Measurements from ENCODE around the gene ULK4.

The ULK4 gene

DNA sequence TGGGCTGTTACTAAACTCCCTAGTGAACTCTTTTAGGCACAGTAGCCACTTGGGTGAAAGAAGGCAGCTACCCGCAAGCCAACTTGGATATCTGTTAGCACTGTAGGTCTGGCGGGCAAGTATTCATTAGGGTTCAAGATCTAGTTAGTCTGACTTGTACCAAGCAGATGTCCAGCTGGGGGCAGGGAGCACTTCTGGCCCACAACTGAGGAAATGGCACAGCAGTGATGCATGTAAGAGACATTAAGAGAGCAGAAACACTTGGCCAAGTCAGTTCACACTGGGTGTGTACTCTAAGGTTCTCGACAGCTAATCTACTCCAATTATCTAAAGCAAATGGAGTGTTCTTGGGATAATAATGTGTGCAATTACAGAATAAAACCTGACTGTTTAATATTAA lies 630.9 kb downstream of the ULK4 start:
- no peak for DNase-seq

GRCh38 chr3:41330465-41330864 lies 631.4 kb downstream of the ULK4 start:
- no peak for DNase-seq

DNA sequence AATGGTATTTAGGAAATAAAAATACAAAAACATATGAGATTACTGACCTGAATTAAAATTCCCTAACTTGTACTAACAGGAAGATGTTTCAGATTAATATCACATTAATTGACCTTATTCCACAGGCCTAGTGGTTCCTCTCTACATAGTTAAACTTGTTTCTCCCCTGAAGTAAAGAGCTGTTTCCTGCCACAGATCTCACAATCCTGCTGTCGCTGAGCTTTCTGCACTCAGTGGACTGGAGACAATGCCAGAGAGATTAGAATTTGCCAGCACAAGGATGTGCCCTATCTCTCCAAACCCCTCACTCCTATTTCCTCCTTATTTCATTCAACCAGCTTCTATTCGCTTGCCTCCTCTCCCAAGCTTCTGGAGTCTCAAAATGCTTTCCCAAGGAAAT lies 632.0 kb downstream of the ULK4 start:
- no peak for DNase-seq

GRCh38 chr3:41328926-41329325 lies 633.0 kb downstream of the ULK4 start:
- DNase-seq = no peak

GRCh38 chr3:41327718-41328117 lies 634.2 kb downstream of the ULK4 start:
- no peak for DNase-seq

DNA sequence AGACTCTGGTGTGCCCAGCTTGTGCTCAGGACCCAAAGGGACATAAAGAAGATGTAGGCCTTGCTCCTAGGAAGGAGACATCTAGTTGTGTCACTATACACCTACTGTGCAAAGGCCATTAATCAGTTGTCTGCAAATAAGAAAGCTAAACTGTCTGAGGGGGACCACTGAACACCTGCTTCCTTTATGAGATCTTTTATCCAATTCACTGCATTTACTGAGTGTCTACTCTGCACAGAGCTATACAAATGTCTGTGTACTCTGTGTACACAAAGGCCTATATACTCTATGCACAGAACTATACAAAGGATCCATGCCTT lies 637.8 kb downstream of the ULK4 start:
- DNase-seq = no peak

DNA sequence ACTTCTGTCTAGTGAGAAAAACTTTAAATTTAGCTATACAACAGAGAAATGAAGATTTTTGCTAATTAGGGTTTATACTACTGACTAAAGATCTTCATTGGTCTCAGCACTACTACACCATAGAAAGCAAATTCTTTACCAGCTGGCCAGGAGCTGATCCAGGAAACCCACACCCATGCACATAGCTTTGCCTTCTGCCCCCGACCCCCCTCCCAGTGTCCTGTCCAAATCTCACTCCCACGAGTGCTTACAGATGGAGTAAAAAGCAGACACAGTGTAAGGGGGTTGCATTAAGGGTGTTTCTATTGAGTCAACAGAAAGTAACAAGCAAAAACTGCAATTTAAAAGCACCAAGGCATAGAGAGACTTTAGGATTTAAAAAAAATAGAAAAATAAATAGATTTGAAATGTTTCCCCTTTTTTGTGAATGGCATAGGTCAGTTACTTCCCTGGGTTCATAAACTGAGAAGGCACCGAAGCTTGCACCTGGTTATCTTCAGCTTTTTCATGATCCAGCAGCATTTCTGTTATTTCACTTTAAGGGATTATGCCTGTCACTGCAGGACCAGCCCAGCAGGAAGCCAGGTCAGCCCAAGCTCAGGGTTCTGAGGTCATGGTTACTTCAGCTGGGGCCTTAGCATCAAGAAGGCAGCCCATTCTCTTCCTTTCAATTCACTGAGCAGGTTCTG lies 638.3 kb downstream of the ULK4 start:
- no peak for DNase-seq

DNA sequence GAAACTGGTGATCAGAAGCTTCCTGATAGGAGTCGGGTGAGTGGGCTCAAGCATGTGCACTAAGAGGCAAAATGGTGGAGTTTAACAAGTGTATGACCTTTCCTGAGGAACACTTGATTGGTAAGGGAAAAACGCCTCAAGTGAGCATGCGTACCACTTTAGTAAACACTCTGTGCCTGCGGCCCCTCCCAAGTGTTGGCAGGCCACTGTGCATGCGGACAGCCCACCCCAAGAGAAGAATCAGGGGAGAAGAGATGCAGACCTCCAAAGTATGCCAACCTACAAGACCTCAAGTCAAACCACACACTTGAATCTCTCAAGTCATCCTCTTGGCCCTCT lies 640.3 kb downstream of the ULK4 start:
- DNase-seq = no peak

DNA sequence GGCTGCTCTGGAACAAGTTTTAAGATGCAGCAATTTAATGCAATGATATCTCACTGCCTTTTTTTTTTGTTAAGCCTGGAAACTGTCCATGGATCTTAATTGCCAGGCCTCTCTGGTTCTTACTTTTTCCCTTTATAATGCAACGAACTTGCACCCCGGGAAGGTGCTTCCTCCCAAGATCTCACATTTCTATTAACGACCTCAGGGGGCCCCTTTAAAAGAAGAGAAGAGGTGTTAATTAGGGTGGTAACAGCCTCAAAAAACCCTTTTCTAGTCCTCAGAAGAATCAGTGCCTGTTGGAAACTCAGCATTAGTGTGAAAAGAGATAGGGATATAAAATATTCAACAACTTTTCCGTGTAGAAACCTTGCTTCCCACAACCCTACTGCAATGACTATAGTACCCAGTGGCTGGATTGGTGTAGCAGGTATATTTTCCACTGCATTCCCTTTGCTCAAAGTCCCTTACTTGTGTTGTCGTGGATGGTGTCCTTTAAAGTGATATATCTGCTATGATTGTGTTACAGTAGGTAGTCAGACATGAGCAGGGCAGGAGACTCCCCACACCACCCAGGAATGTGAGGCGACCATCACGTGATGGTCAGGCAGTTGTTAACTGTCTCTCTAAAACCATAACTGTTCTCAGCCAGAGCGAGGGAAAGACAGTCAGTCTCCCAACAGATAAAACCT lies 640.8 kb downstream of the ULK4 start:
- no peak for DNase-seq

DNA sequence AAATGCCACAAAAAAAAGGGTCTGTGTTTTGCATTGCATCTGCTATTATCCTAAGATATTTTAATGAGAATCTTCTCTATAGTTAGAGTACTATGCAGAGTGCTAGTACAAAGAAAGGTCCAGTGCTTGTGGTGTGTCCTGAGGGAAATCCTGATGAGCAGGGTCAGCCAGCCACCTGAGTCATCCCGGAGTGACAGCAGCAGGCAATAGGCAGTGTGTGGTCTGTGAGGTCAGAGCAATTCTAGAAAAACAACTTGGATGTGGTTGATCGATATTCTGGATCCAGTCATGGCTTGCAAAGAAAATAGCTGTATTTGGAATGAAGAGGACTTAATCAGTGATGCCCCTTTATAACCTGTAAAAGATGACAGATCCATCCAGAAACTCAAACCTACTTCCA lies 643.4 kb downstream of the ULK4 start:
- no peak for DNase-seq

GRCh38 chr3:41317718-41318117 lies 644.2 kb downstream of the ULK4 start:
- DNase-seq = no peak

GRCh38 chr3:41317298-41317697 lies 644.6 kb downstream of the ULK4 start:
- DNase-seq = no peak

DNA sequence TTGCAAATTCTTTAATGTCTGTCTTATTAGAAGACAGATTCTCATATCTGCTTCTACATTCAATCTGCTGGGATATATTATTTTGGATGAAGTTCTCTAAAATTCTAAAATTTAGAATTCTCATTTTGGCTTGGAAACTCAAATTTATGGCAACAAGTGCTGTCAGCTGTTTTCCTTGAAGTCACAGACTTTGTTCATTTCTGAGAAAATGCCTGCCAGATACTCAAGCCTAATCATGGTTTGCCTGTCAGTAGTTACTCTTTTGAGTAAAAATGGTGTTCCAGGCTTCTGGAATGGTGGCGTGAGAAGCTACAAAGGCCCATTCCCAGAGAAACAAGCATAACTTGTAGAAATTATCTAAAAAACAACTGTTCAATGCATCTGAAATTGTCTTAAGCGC lies 646.8 kb downstream of the ULK4 start:
- no peak for DNase-seq

GRCh38 chr3:41308119-41308518 lies 653.8 kb downstream of the ULK4 start:
- no peak for DNase-seq

DNA sequence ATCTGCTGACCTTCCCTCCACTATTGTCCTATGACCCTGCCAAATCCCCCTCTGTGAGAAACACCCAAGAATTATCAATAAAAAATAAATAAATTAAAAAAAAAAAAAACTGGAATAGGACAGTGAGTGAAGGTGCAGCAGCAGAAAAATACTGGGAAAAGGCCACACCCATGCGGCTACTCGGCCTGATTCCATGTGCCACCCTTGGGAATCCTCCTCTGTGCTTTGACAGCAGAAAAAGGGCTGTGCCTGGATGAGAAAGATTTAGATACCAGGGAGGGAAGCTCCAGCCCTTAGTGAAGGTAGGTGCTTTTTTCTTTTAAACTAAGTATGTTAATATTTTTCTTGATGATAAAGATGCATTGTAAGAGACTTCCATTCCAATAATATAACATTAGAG lies 654.8 kb downstream of the ULK4 start:
- no peak for DNase-seq

DNA sequence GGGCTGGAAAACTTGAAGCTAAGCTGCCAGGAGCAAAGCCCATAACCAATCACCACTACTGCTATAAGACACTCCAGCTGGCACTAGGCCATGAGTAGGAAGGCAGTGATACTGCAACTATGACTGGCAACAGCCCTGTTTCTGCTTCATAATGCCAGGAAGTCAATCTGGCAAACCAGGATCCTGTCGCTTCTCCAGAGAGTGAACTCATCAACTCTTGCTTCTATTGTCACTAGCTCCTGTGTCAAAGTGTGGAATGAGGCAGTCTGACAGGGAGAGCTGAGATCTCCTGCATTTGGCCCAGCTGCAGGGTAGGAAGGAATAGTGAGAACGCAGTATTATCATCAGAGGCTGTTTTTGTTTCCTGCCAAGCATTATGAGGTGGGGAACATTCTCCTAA lies 657.3 kb downstream of the ULK4 start:
- no peak for DNase-seq

- no peak for DNase-seq
These were observed 659.6 kb downstream of the ULK4 start for GRCh38 chr3:41302295-41302694.

GRCh38 chr3:41301548-41301947 lies 660.4 kb downstream of the ULK4 start:
- DNase-seq = no peak

DNA sequence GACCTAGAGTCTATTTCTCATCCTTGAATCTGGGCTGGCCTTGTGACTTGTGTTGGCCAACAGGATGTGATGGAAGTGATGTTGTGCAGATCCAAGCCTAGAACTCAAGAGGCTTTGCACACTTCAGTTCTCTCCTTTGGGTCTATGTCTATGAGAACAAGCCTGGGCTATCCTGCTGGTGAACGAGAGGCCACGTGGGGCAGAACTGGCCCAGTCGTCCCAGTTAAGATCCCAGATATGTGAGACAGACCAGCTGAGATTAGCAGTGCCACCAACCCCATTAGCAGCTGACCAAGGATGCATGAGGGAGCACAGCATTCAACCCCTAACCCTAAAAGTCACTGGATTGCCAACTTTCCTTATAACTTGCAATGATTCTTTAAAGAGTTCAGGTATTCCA lies 662.9 kb downstream of the ULK4 start:
- no peak for DNase-seq

- no peak for DNase-seq
These were observed 664.2 kb downstream of the ULK4 start for GRCh38 chr3:41297750-41298149.

GRCh38 chr3:41296556-41296955 lies 665.3 kb downstream of the ULK4 start:
- DNase-seq = no peak

GRCh38 chr3:41295740-41296139 lies 666.2 kb downstream of the ULK4 start:
- DNase-seq = no peak

- no peak for DNase-seq
These were observed 668.7 kb downstream of the ULK4 start for GRCh38 chr3:41293169-41293681.

DNA sequence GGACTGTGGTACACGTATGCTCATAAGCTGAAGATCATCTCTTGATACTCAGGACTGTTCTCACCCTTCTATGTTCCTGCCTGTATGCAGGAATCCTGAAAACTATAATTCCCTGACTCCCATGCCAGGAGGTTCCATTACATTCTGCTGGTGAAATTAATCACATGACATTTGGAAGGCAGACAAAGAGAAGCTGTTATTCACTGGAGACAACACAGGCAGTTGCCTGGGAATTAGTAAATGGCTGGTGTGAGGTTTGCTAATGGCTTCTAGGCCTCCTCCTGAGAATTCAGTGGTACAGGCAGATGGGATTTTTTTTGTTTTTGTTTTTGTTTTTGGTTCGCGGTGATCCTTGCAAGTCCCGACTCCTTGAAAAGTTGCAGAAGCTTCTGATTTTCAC lies 671.2 kb downstream of the ULK4 start:
- no peak for DNase-seq

- DNase-seq = no peak
These were observed 671.6 kb downstream of the ULK4 start for GRCh38 chr3:41290306-41290705.
